GM21367 (cell line): Measurements from ENCODE around the gene METTL24.
"Not testable (repeated sequence)": the region's sequence is repeated elsewhere in the genome, so short reads cannot be mapped to it uniquely, and the experiment has no call there.

ENCODE experiments used
- ATAC-seq: cut with Tn5 transposase; IDR thresholded peaks from one replicate; pipeline ENCODE4 v1.9.1; 2021; ENCODE audit not compliant: unreplicated experiment

Gene METTL24

DNA sequence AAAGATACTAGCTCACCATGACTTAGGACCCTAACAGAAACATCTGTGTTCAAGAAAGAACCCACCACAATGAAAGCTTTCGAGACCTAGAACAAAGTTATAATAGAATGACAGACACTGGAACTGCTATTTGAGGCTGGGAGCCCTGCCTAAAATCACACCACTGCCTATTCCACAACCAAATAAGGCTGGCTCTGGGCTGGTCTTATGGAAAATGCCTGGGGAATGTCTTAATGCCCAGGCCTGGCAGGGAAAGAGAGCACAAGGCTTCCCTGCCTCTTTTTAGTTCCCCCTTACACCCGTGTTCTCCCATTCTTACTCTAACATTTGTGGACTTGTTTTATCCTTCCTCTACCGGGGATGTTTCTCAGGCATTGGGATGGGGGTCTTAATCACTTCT lies 5.6 kb upstream of the METTL24 start:
- ATAC-seq, result no peak

DNA sequence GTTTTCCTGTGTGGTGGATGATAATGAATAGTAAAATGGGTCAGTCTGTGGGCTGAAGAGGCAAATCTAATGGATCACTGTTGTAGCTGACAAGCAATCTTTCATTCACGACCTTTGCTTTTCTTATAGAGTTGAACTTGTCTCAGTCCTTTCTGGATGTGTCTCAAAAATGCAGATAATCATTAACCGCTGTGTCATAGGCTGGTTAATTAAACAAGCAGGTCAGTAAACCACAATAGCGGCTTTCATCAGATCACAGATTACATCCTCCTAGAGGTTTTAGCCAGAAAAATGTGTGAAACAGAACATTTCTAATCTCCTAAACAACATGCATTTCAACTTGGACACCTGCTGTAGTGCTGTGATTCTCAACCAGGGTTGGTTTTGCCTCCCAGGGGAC lies 2.5 kb upstream of the METTL24 start:
- ATAC-seq, result no peak

DNA sequence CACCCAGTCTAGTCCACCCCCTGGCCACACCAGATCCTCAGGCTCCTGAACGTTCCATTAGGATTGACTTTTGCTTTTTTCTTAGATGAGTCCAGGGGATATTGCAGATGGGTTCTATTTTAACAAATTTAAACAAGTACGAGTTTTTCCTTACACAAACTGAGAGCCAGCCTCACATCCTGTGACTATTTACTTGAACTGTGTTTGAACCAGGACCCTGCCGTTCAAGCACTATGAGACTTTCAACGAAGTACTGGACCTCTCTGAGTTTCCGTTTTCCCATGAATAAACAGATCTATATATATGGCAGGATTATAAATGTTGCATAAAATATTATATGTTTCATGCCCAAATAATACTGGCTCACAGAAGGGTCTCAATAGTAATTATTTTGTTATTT lies 1.4 kb upstream of the METTL24 start:
- no peak for ATAC-seq

GRCh38 chr6:110358553-110359160 lies 508 bp upstream of the METTL24 start:
- no peak for ATAC-seq

DNA sequence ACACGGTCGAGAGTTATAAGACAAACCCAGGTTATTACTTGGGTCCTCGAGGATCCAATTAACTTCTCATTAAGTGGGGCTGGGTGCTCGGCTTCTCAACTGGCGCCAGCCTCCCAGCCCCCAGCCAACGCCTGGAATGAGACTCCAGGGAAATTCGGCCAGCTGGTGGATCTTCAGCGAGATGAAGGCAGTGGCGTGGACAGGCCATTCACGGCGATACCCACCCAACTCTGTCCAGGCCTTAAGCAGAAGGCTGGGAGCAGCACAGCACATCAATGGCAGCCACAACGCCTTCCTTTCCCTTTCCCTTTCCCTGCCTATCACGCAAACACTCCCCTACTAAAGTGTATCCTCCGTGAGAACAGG lies 868 bp downstream of the METTL24 start:
- ATAC-seq, result no peak

DNA sequence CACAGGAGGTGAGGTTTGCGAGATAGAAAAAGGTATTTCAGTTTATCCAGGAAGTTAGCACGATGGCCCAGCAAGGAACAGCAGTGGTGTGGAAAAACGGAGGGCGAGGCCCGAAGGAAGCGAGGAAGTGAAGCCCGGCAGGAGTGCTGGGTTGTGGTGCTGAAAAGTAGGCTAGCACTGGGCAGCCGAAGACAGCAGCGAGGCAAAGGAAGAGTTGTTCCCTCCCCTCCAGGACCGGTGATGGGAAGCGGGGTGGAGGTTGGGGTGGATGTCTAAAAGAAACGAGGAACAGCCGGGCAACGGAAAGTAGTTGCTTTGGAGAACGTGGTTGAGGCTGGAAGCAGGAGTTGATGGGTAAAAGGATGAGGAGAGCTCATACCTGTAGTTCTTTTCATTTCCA lies 1.4 kb downstream of the METTL24 start:
- ATAC-seq, result no peak

- ATAC-seq, result no peak
These were observed 2.4 kb downstream of the METTL24 start for GRCh38 chr6:110355727-110356126.

DNA sequence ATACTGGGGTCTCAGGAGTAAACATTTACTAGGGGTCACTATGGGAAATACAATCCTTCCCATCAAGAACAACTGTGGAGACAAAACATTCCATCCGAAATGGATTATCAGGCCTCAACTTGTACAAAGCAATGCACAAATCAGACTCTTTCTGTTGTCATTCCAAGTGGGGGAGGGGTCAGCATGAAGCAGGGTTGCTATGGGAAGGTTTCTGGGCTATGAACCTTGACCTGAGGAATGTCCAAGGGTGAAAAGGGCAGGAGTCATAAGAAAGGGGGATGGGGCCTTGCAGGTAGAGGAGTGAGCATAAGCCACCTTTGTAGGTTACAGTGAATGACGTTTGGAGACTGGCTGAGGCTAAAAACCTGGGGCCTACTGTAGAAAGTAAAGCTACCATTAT lies 3.1 kb downstream of the METTL24 start:
- ATAC-seq, result no peak

GRCh38 chr6:110354153-110354552 lies 4.0 kb downstream of the METTL24 start:
- no peak for ATAC-seq

- no peak for ATAC-seq
These were observed 4.6 kb downstream of the METTL24 start for GRCh38 chr6:110353457-110354001.

GRCh38 chr6:110352563-110353262 lies 5.4 kb downstream of the METTL24 start:
- no peak for ATAC-seq

DNA sequence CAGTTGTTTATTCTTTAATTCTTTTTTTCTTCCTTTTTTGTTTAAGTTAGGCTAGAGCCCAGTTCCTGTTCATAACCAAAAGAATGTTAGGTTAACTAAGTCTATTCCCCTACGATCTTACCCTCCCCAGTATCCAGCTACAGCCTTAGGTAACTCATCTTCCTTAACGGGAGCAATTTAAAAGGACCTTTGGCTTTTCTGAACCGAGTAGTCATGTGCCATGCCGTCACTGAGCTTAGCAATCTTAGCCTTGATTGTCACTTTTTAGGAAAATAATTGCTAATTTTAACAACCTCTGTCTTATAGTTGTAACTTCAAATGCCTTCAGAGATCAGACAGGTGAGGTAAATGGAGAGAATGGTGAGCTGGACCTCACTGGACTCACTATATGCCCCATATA lies 6.2 kb downstream of the METTL24 start:
- no peak for ATAC-seq

DNA sequence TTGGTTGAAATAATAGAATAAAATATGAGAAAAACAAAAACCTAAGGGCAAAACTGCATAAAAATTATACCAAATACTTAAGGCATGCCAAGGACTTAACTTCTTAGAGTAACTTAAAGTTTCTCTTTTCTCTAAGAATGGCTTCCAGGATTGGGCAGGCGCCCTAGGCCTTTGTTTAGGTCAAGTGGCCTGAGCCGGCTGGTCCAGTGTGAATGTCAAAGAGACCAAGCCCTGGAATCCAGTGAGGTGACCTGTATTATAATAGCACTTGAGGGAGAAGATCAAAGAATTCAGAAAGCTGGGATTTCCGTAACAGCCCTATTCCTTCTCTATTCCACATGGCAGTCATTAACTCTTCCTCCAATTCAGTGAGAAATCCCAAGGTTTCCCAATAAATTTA lies 6.6 kb downstream of the METTL24 start:
- ATAC-seq, result no peak

GRCh38 chr6:110350593-110350992 lies 7.6 kb downstream of the METTL24 start:
- ATAC-seq, result not testable (repeated sequence)

- no peak for ATAC-seq
These were observed 9.0 kb downstream of the METTL24 start for GRCh38 chr6:110348961-110349690.

- no peak for ATAC-seq
These were observed 13.1 kb downstream of the METTL24 start for GRCh38 chr6:110345025-110345424.

- no peak for ATAC-seq
These were observed 15.4 kb downstream of the METTL24 start for GRCh38 chr6:110342759-110343158.

GRCh38 chr6:110341663-110342596 lies 16.2 kb downstream of the METTL24 start:
- no peak for ATAC-seq

DNA sequence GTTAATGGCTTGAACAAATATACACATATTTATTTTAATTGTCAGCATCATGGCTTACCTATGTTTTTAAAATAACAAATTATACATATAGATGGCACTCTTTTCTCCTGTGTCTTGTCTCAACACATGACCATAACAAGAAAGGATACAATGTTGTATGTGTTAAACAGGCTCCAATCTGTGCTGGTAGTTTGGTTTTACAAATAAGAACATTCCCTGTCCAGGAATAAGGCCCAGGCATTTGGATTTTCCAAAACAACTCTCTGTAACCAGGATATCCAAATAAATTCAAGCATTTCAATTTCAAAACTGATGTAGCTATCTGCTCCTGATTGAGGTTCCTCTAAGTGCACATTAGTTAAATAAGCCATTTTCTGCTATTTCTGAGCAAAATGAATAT lies 17.1 kb downstream of the METTL24 start:
- ATAC-seq, result no peak

GRCh38 chr6:110340392-110340965 lies 17.7 kb downstream of the METTL24 start:
- no peak for ATAC-seq
